Panc1 (cell line): ENCODE measurements around the gene COL5A1. TPM values are rescaled to one million over a fixed set of nuclear protein-coding genes. Genes with fewer than 3 reads are reported as not detected.

Experiments used
- ATAC-seq: fragments of 200-7000 bp; cut with Tn5 transposase; 2 replicates; pipeline ENCODE4 v1.9.1; 2020; ENCODE audit warnings: mild to moderate bottlenecking, moderate library complexity
- BruUV-seq: library from RNA; stranded (reverse); fragments of 400-500 nt; replicated peaks from 2 replicates; lab custom pipeline; 2021; lab: Mats Ljungman, UMichigan
- CTCF ChIA-PET: fragments of 300-600 bp; sonication (Branson Sonifier 250); formaldehyde crosslinking; loops from one replicate; lab custom pipeline; 2022; ENCODE audit warnings: antibody characterized with exemption; lab: Charles Lee
- POLR2A ChIA-PET: fragments of 300-600 bp; sonication (Branson Sonifier 250); formaldehyde crosslinking; loops from one replicate; lab custom pipeline; 2022; ENCODE audit warnings: antibody characterized with exemption; lab: Charles Lee
- DNase-seq: peaks from one replicate; pipeline ENCODE4 v3.0.0-alpha.2; 2010; ENCODE audit warnings: low read depth, low spot score
- H3K27ac ChIP-seq: 2 replicates; pipeline ENCODE4 v1.5.1; 2011; ENCODE audit warnings: mild to moderate bottlenecking, low read length, inconsistent platforms
- H3K27me3 ChIP-seq: fragments of 200-500 bp; sonication (Bioruptor generic); 2 replicates; pipeline ENCODE4 v1.6.0; 2014; ENCODE audit warnings: low read length, inconsistent platforms; ENCODE audit not compliant: control insufficient read depth, insufficient read depth
- H3K36me3 ChIP-seq: fragments of 200-500 bp; sonication (Bioruptor generic); 2 replicates; pipeline ENCODE4 v1.5.1; 2014; ENCODE audit warnings: inconsistent platforms, mild to moderate bottlenecking, low read length, moderate library complexity; ENCODE audit not compliant: control insufficient read depth, insufficient read depth
- H3K4me1 ChIP-seq: 2 replicates; pipeline ENCODE4 v1.5.1; 2011; ENCODE audit warnings: inconsistent platforms, mild to moderate bottlenecking, low read length, moderate library complexity; ENCODE audit not compliant: control insufficient read depth, insufficient read depth
- H3K4me3 ChIP-seq, 2 experiments: 2 replicates each; pipeline ENCODE4 v1.5.1; 2011 to 2012; ENCODE audit warnings: low read depth in 2 of 2, low read length in 2 of 2, mild to moderate bottlenecking in 2 of 2, inconsistent platforms in 1 of 2, moderate library complexity in 1 of 2
- H3K9me3 ChIP-seq: fragments of 200-500 bp; sonication (Bioruptor generic); 2 replicates; pipeline ENCODE4 v1.5.1; 2014; ENCODE audit warnings: low read depth, mild to moderate bottlenecking, inconsistent platforms, low read length, moderate library complexity; ENCODE audit not compliant: control insufficient read depth, insufficient read depth
- CTCF ChIP-seq: fragments of 450-650 bp; IDR thresholded peaks from 2 replicates; pipeline ENCODE4 v1.5.1; 2017; ENCODE audit warnings: mild to moderate bottlenecking
- POLR2AphosphoS5 ChIP-seq: IDR thresholded peaks from 2 replicates; pipeline ENCODE4 v1.6.1; 2012; ENCODE audit warnings: mild to moderate bottlenecking, low read depth, low read length, moderate library complexity
- REST ChIP-seq, 2 experiments: IDR thresholded peaks; 2 replicates each; pipeline ENCODE4 v1.6.1; 2011 to 2012; ENCODE audit warnings: low read depth in 2 of 2, control low read depth in 1 of 2, low read length in 1 of 2, mild to moderate bottlenecking in 1 of 2, moderate library complexity in 1 of 2; ENCODE audit not compliant: insufficient read depth in 1 of 2
- SIN3A ChIP-seq: IDR thresholded peaks from 2 replicates; pipeline ENCODE4 v1.6.1; 2012; ENCODE audit warnings: low read depth, mild to moderate bottlenecking, low read length, moderate library complexity, borderline replicate concordance; ENCODE audit not compliant: insufficient read depth
- TCF7L2 ChIP-seq: IDR thresholded peaks from 2 replicates; pipeline ENCODE4 v1.6.1; 2011; ENCODE audit warnings: mild to moderate bottlenecking, low read depth, low read length, inconsistent platforms
- in situ Hi-C: cut with HindIII; loops from 2 replicates; pipeline ENCODE4 v1.10.0; 2016; ENCODE audit warnings: low sequenced_read_pairs, low pct_unique_long_range_greater_than_20kb
- intact Hi-C: fragments of 100-400 bp; cut with micrococcal nuclease; formaldehyde crosslinking; loops from one replicate; pipeline ENCODE4 v1.10.0; 2022; ENCODE audit not compliant: unreplicated experiment
- total RNA-seq: library from RNA; stranded (reverse); gene quantifications from one replicate; pipeline ENCODE4 v1.2.1, GENCODE V29; 2021; ENCODE audit not compliant: unreplicated experiment

Gene COL5A1
- total RNA-seq, 1 experiment from 2014 or later = 5.7 TPM

GRCh38 chr9:134735441-134736175, 94.0 kb downstream of the COL5A1 start:
- intact Hi-C loops = no loop called here

More at GRCh38 chr9:134735441-134736175, 94.0 kb downstream of the COL5A1 start:
- no peaks in the 10 kb centered on the region for H3K36me3 ChIP-seq
- in situ Hi-C loops = no loop called here
- no peaks in the 10 kb centered on the region for H3K27me3 ChIP-seq
- H3K27ac ChIP-seq = no peak overlapping the region
- H3K4me3 ChIP-seq = no peak overlapping the region
- TF ChIP-seq CTCF (no peak), POLR2AphosphoS5 (no peak), TCF7L2 (no peak), REST (IDR thresholded peaks at IDR 0.05; ENCODE audit: insufficient read depth in 1 of 2, low read depth in 2 of 2, low read length in 1 of 2) (no peak), SIN3A (no peak)
- no peaks in the 10 kb centered on the region; the same call in 1 of the 2 replicates for H3K4me1 ChIP-seq
- CTCF ChIA-PET = interaction anchor here (0.7 kb wide), 2 partner anchors 36 to 844 kb away, joined by 3 to 4 read pairs; no protein-coding TSS in a partner anchor
- POLR2A ChIA-PET = no interaction called here
- ATAC-seq = no peak
- H3K9me3 ChIP-seq = no peaks in the 10 kb centered on the region
- BruUV-seq = no TSS peak
- DNase-seq = no peak
